Psoas muscle (tissue), 8 donors: Measurements from ENCODE around the gene PNO1. TPM values are rescaled to one million over a fixed set of nuclear protein-coding genes. Genes with fewer than 3 reads are reported as not detected.

Experiments
- ATAC-seq, 4 donors: fragments of 200-7000 bp; cut with Tn5 transposase; one replicate each; pipeline ENCODE4 v1.9.1; 2020; ENCODE audit warnings: moderate library complexity in 3 of 4, mild to moderate bottlenecking in 2 of 4
- DNase-seq, 2 donors: peaks; one replicate each; pipeline ENCODE4 v3.0.0-alpha.2; 2020
- H3K27ac ChIP-seq: fragments of 200-600 bp; one replicate; pipeline ENCODE4 v1.8.0; 2022
- H3K27me3 ChIP-seq, 3 donors: fragments of 200-600 bp in 1 of 3; one replicate each; pipeline versions ENCODE4 v1.6.1 to v1.8.0; 2013 to 2022; ENCODE audit warnings: low read length in 2 of 3, mild to moderate bottlenecking in 2 of 3, moderate library complexity in 1 of 3; ENCODE audit not compliant: insufficient read depth in 3 of 3
- H3K36me3 ChIP-seq, 2 donors: fragments of 200-600 bp in 1 of 2; one replicate each; pipeline versions ENCODE4 v1.6.1 to v1.8.0; 2013 to 2022; ENCODE audit warnings: low read depth in 1 of 2, mild to moderate bottlenecking in 1 of 2, moderate library complexity in 1 of 2; ENCODE audit not compliant: insufficient read depth in 1 of 2
- H3K4me1 ChIP-seq: fragments of 200-600 bp; one replicate; pipeline ENCODE4 v1.8.0; 2022
- H3K4me3 ChIP-seq: fragments of 200-600 bp; one replicate; pipeline ENCODE4 v1.8.0; 2022; ENCODE audit warnings: mild to moderate bottlenecking
- H3K9me3 ChIP-seq: fragments of 200-600 bp; one replicate; pipeline ENCODE4 v1.8.0; 2022
- CTCF ChIP-seq: fragments of 200-600 bp; IDR thresholded peaks from one replicate; pipeline ENCODE4 v1.8.0; 2022; ENCODE audit warnings: antibody characterized with exemption
- WGBS, 3 donors: extraction: QIAGEN DNeasy Blood & Tissue Kit; methylation state at CpG; one replicate each; pipeline versions ENCODE4 v1.1.6 to v1.1.7; 2013; 5-methylcytosine and 5-hydroxymethylcytosine counted together
- intact Hi-C, 2 donors: fragments of 100-400 bp; cut with DNase I; formaldehyde crosslinking; loops; one replicate each; pipeline versions ENCODE4 v1.11.0 to v1.14.2; 2022
- polyA plus RNA-seq, 3 donors: library from polyadenylated mRNA; stranded (reverse); fragments of 200-250 nt; gene quantifications; one replicate each; pipeline ENCODE4 v1.2.3, GENCODE V29; 2013
- total RNA-seq, 4 donors: library from RNA; stranded (reverse); fragmentation: NEBNext Ultra II Directional in 2 of 4; extraction: Animal tissue kit (Norgen Biotek cat#: 25700) in 2 of 4; gene quantifications; one replicate each; pipeline versions ENCODE4 v1.2.1 to v1.2.4, GENCODE V29; 2021 to 2023
- donor health status: healthy with polysubstance abuse.
- donor health status: DM: no; HTN: no; CAD: no; lungs with moderate emphysema.
- donor health status: Bipolar disorder and iron deficiency.
- donor health status: healthy.
- donor health status: DM: yes; HTN: yes; CAD: no.
- donor health status: DM: no; HTN: no; CAD: no.
- donor health status: DM: no; HTN: no; CAD: no.
- donor health status: DM: yes; HTN: yes; CAD: no.

Gene PNO1
- total and polyA plus RNA-seq, 7 donors, result 13.0 to 50.8 (median 24.9) TPM

GRCh38 chr2:68118816-68119215 lies 38.9 kb upstream of the PNO1 start:
- Histone ChIP-seq H3K4me3 (no peak overlapping the region), H3K4me1 (peaks cover 4% of the 10 kb centered on the region), H3K9me3 (no peaks in the 10 kb centered on the region), H3K27ac (no peak overlapping the region), H3K36me3 (no peaks in the 10 kb centered on the region), H3K27me3 (no peaks in the 10 kb centered on the region)
- DNase-seq, result no peak
- intact Hi-C loops, result no loop called here
- 60 to 72% (median 72%) methylated on average over 7 of the region's 7 CpGs for WGBS, 3 donors
- no peak for ATAC-seq
- TF ChIP-seq CTCF, result no peak

GRCh38 chr2:68119504-68119903 lies 38.2 kb upstream of the PNO1 start:
- intact Hi-C loops, result no loop called here
- Histone ChIP-seq H3K27me3 (no peaks in the 10 kb centered on the region), H3K4me1 (peaks cover 4% of the 10 kb centered on the region), H3K9me3 (no peaks in the 10 kb centered on the region), H3K27ac (no peak overlapping the region), H3K36me3 (no peaks in the 10 kb centered on the region), H3K4me3 (no peak overlapping the region)
- no peak for TF ChIP-seq CTCF
- ATAC-seq (no peak), DNase-seq (no peak)
- 51 to 66% (median 55%) methylated on average over 5 of the region's 5 CpGs for WGBS, 3 donors

- H3K4me3 ChIP-seq, result peak overlapping the region; percentile 3
- peak; percentile 96 for TF ChIP-seq CTCF
These were observed 35.6 kb upstream of the PNO1 start for GRCh38 chr2:68121873-68122679.

GRCh38 chr2:68122680-68122964 lies 35.1 kb upstream of the PNO1 start:
- H3K4me1 ChIP-seq, result peaks cover 4% of the 10 kb centered on the region
- no peaks in the 10 kb centered on the region for H3K36me3 ChIP-seq
- no peak overlapping the region for H3K27ac ChIP-seq
- intact Hi-C loops, result loop anchor here (1.0 to 5.0 kb wide), 4 partner anchors 160 to 320 kb away; no protein-coding TSS in a partner anchor
- peak in 1 of 4 donors; percentile 18 for ATAC-seq
- no peaks in the 10 kb centered on the region for H3K9me3 ChIP-seq
- DNase-seq, result no peak
- TF ChIP-seq CTCF, result no peak
- H3K4me3 ChIP-seq, result peak overlapping the region; percentile 3
- no peaks in the 10 kb centered on the region for H3K27me3 ChIP-seq
- whole genome bisulfite sequencing, 3 donors, result 32 to 37% (median 35%) methylated on average over 8 of the region's 8 CpGs

More at GRCh38 chr2:68121873-68122679, 35.6 kb upstream of the PNO1 start:
- H3K9me3 ChIP-seq, result no peaks in the 10 kb centered on the region
- H3K27me3 ChIP-seq, result no peaks in the 10 kb centered on the region
- no peaks in the 10 kb centered on the region for H3K36me3 ChIP-seq
- ATAC-seq (peak; percentile 72 to 94 (median 88)), DNase-seq (peak; percentile 86 to 90)
- intact Hi-C loops, result loop anchor here (1.0 to 5.0 kb wide), 4 partner anchors 160 to 320 kb away; no protein-coding TSS in a partner anchor
- peaks cover 4% of the 10 kb centered on the region for H3K4me1 ChIP-seq
- H3K27ac ChIP-seq, result no peak overlapping the region
- whole genome bisulfite sequencing, 3 donors, result 45 to 49% (median 45%) methylated on average over 16 of the region's 16 CpGs
